Muscle layer of colon (tissue), 2 donors: ENCODE measurements around the gene CALN1.
"Not testable (repeated sequence)": the region's sequence is repeated elsewhere in the genome, so short reads cannot be mapped to it uniquely, and the experiment has no call there.

ENCODE experiments used
- H3K27ac ChIP-seq: one replicate; pipeline ENCODE4 v1.7.0; 2013; ENCODE audit warnings: low read depth, mild to moderate bottlenecking, low read length, moderate library complexity
- H3K27me3 ChIP-seq, 2 donors: one replicate each; pipeline ENCODE4 v1.7.0; 2013; ENCODE audit warnings: low read length in 2 of 2, mild to moderate bottlenecking in 2 of 2; ENCODE audit not compliant: insufficient read depth in 2 of 2, control insufficient read depth in 1 of 2
- H3K36me3 ChIP-seq: one replicate; pipeline ENCODE4 v1.7.0; 2013; ENCODE audit warnings: mild to moderate bottlenecking, low read length; ENCODE audit not compliant: insufficient read depth
- H3K4me1 ChIP-seq: one replicate; pipeline ENCODE4 v1.7.0; 2013; ENCODE audit warnings: mild to moderate bottlenecking, low read length; ENCODE audit not compliant: insufficient read depth
- H3K4me3 ChIP-seq, 2 donors: one replicate each; pipeline ENCODE4 v1.7.0; 2013; ENCODE audit warnings: low read length in 2 of 2, low read depth in 1 of 2, mild to moderate bottlenecking in 1 of 2, moderate library complexity in 1 of 2
- H3K9ac ChIP-seq: one replicate; pipeline ENCODE4 v1.7.0; 2013; ENCODE audit warnings: low read length
- H3K9me3 ChIP-seq: one replicate; pipeline ENCODE4 v1.7.0; 2013; ENCODE audit warnings: mild to moderate bottlenecking, low read length
- donor health status: abdominal sarcoma.
- donor health status: Adenocarcinoma of cecum.

CALN1 gene

GRCh38 chr7:72080865-72081510 is 331.1 kb downstream of the CALN1 start:
- no peaks in the 10 kb centered on the region for H3K9me3 ChIP-seq
- H3K9ac ChIP-seq = no peak overlapping the region
- no peaks in the 10 kb centered on the region for H3K4me1 ChIP-seq
- no peak overlapping the region for H3K27ac ChIP-seq
- no peaks in the 10 kb centered on the region for H3K27me3 ChIP-seq
- H3K4me3 ChIP-seq = no peak overlapping the region
- no peaks in the 10 kb centered on the region for H3K36me3 ChIP-seq

DNA sequence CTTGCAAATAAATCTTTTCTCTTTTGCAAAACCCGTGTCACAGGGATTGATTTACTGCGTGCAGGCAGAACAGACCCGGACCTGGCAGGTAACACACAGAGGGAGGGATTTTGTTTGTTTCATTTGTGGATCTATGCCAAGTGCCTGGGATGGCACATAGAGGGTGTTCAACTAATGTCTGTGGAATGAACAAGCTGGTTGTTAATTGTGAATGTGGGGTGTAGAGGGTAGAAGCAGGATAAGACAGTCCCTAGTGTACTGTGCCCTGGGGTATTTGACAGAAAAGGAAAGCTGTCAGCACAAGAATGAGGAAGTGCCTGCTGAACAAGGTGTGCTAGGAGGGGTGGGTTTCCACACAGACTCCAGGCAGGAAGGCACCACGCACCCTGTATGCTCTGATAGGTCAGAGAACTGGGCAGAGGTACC is 331.8 kb downstream of the CALN1 start:
- H3K4me3 ChIP-seq = no peak overlapping the region
- H3K27me3 ChIP-seq = no peaks in the 10 kb centered on the region
- H3K36me3 ChIP-seq = no peaks in the 10 kb centered on the region
- no peaks in the 10 kb centered on the region for H3K9me3 ChIP-seq
- no peak overlapping the region for H3K9ac ChIP-seq
- no peak overlapping the region for H3K27ac ChIP-seq
- H3K4me1 ChIP-seq = no peaks in the 10 kb centered on the region

GRCh38 chr7:72078856-72079255 is 333.3 kb downstream of the CALN1 start:
- no peaks in the 10 kb centered on the region for H3K27me3 ChIP-seq
- no peaks in the 10 kb centered on the region for H3K4me1 ChIP-seq
- no peak overlapping the region for H3K27ac ChIP-seq
- H3K9ac ChIP-seq = no peak overlapping the region
- no peaks in the 10 kb centered on the region for H3K36me3 ChIP-seq
- no peaks in the 10 kb centered on the region for H3K9me3 ChIP-seq
- no peak overlapping the region for H3K4me3 ChIP-seq

DNA sequence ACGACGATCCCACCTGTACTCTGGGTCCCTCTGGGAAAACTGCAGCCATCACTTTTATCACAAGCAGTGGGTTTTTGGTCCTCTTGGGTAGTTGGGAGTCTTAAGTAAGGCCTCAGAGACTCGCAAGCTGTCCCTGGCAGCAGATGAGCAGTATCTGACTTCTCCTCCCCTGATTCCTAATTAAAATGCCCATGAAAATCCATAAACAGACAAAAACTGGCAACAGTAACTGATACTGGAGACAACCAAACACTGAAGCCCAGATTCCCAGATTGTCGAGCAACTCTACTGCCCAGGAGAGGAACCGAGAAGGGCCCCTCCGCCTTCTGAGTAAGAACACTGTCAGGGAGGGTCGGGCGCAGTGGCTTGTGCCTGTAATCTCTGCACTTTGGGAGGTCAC is 333.8 kb downstream of the CALN1 start:
- H3K9ac ChIP-seq = no peak overlapping the region
- no peak overlapping the region for H3K4me3 ChIP-seq
- H3K9me3 ChIP-seq = no peaks in the 10 kb centered on the region
- H3K36me3 ChIP-seq = no peaks in the 10 kb centered on the region
- no peak overlapping the region for H3K27ac ChIP-seq
- no peaks in the 10 kb centered on the region for H3K4me1 ChIP-seq
- H3K27me3 ChIP-seq = no peaks in the 10 kb centered on the region

- H3K27me3 ChIP-seq = no peaks in the 10 kb centered on the region
- H3K27ac ChIP-seq = no peak overlapping the region
- H3K9me3 ChIP-seq = no peaks in the 10 kb centered on the region
- H3K9ac ChIP-seq = no peak overlapping the region
- no peak overlapping the region for H3K4me3 ChIP-seq
- no peaks in the 10 kb centered on the region for H3K36me3 ChIP-seq
- no peaks in the 10 kb centered on the region for H3K4me1 ChIP-seq
These were observed 334.4 kb downstream of the CALN1 start for GRCh38 chr7:72077786-72078185.

GRCh38 chr7:72072901-72073300 is 339.2 kb downstream of the CALN1 start:
- peaks cover 5% of the 10 kb centered on the region for H3K9me3 ChIP-seq
- H3K36me3 ChIP-seq = no peaks in the 10 kb centered on the region
- H3K4me1 ChIP-seq = no peaks in the 10 kb centered on the region
- no peaks in the 10 kb centered on the region for H3K27me3 ChIP-seq
- no peak overlapping the region for H3K27ac ChIP-seq
- H3K4me3 ChIP-seq = no peak overlapping the region
- no peak overlapping the region for H3K9ac ChIP-seq

DNA sequence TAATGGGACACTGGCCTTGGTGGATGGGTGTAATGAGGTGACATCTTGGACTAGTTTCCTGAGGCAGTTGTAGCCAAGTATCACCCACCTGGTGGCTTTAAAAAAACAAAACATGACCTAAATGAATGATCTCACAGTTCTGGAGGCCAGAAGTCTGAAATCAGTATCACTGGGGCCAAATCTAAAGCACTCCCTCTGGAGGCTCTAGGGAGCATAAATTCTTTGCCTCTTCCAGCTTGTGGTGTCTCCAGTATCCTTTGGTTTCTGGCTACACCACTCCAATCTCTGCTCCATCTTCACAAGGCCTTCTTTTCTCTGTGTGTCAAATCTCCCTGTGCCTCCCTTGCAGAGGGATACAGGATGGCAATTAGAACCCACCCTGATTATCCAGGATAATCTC is 342.9 kb downstream of the CALN1 start:
- no peaks in the 10 kb centered on the region for H3K36me3 ChIP-seq
- no peak overlapping the region for H3K9ac ChIP-seq
- no peak overlapping the region for H3K4me3 ChIP-seq
- no peaks in the 10 kb centered on the region for H3K27me3 ChIP-seq
- H3K4me1 ChIP-seq = no peaks in the 10 kb centered on the region
- no peak overlapping the region for H3K27ac ChIP-seq
- peaks cover 5% of the 10 kb centered on the region for H3K9me3 ChIP-seq

DNA sequence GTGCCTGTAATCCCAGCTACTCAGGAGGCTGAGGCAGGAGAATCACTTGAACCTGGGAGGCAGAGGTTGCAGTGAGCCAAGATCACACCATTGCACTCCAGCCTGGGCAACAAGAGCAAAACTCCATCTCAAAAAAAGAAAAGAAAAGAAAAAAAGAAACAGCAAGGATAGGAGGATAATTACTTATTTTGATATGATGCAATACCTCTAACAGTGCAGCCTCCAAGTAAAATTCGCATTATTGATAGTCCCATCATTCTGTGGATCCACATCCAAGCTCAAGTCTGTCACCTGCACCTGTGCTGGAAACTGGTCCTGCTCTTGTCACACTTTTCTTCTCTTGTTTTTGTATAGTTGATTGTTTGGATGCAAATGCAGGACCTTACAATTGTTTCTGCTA is 346.4 kb downstream of the CALN1 start:
- H3K4me3 ChIP-seq, H3K36me3 ChIP-seq, H3K9ac ChIP-seq, H3K9me3 ChIP-seq, H3K27ac ChIP-seq, H3K27me3 ChIP-seq, H3K4me1 ChIP-seq: not testable (repeated sequence)

GRCh38 chr7:72064916-72065315 is 347.2 kb downstream of the CALN1 start:
- Histone ChIP-seq H3K4me3 (no peak overlapping the region), H3K4me1 (no peaks in the 10 kb centered on the region), H3K36me3 (no peaks in the 10 kb centered on the region), H3K9ac (no peak overlapping the region), H3K9me3 (no peaks in the 10 kb centered on the region), H3K27me3 (no peaks in the 10 kb centered on the region), H3K27ac (no peak overlapping the region)

GRCh38 chr7:72063330-72063729 is 348.8 kb downstream of the CALN1 start:
- H3K27ac ChIP-seq = no peak overlapping the region

GRCh38 chr7:72062666-72063065 is 349.5 kb downstream of the CALN1 start:
- Histone ChIP-seq H3K36me3 (no peaks in the 10 kb centered on the region), H3K9ac (no peak overlapping the region), H3K4me3 (no peak overlapping the region), H3K4me1 (no peaks in the 10 kb centered on the region), H3K27ac (no peak overlapping the region), H3K9me3 (no peaks in the 10 kb centered on the region), H3K27me3 (no peaks in the 10 kb centered on the region)

More at GRCh38 chr7:72063330-72063729, 348.8 kb downstream of the CALN1 start:
- H3K4me1 ChIP-seq = no peaks in the 10 kb centered on the region
- H3K9ac ChIP-seq = no peak overlapping the region
- no peaks in the 10 kb centered on the region for H3K9me3 ChIP-seq
- H3K36me3 ChIP-seq = no peaks in the 10 kb centered on the region
- H3K27me3 ChIP-seq = no peaks in the 10 kb centered on the region
- no peak overlapping the region for H3K4me3 ChIP-seq

DNA sequence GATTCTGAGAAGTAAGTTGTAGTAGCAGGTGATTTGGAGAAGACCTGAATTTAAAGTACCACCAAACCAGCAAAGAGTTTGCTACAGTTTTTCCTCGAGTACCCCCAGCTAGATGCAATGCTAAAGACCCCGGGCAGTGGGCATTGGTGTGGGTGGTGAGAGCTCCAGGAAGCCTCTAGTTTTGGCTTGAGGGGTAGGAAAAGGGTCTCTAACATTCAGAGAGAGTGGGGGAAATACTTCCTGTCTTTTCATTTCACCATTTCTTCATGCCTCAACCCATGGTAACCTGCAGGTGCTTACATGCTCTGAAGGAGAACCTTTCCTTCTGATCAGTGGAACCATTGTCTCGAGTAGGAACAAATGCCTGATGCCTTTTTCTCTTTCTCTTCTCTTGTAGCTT is 352.2 kb downstream of the CALN1 start:
- H3K4me1 ChIP-seq = no peaks in the 10 kb centered on the region
- H3K36me3 ChIP-seq = no peaks in the 10 kb centered on the region
- H3K27ac ChIP-seq = no peak overlapping the region
- no peaks in the 10 kb centered on the region for H3K9me3 ChIP-seq
- H3K4me3 ChIP-seq = no peak overlapping the region
- no peak overlapping the region for H3K9ac ChIP-seq
- H3K27me3 ChIP-seq = no peaks in the 10 kb centered on the region
